Epithelial cell of proximal tubule (primary cell): Measurements from ENCODE around the gene UXS1. TPM values are rescaled to one million over a fixed set of nuclear protein-coding genes. Genes with fewer than 3 reads are reported as not detected.
"Not testable (repeated sequence)": the region's sequence is repeated elsewhere in the genome, so short reads cannot be mapped to it uniquely, and the experiment has no call there.

Experiments
- DNase-seq: peaks from one replicate; pipeline ENCODE4 v3.0.0-alpha.2; 2011; ENCODE audit warnings: low read depth
- H3K4me3 ChIP-seq: 2 replicates; pipeline ENCODE4 v1.5.1; 2011; ENCODE audit warnings: low read depth, mild to moderate bottlenecking, low read length
- CTCF ChIP-seq: conservative IDR thresholded peaks from 2 replicates; pipeline ENCODE4 v1.5.1; 2012; ENCODE audit warnings: low read depth, mild to moderate bottlenecking, low read length
- total RNA-seq: library from RNA; depleted of rRNA; stranded (reverse); fragments of >200 nt; gene quantifications from 2 replicates; pipeline ENCODE4 v1.2.3, GENCODE V29; 2015

UXS1 gene
- 79.7 and 128 TPM in 2 replicates for total RNA-seq

GRCh38 chr2:106193977-106194778 is at the start of gene UXS1:
Gene UXS1 (minus strand): TSS chr2:106194301. CDS start chr2:106194241, 60 bp downstream.
- H3K4me3 ChIP-seq: peak within 1 kb of the TSS; percentile 90
- TF ChIP-seq CTCF: no peak
- DNase-seq: peak; percentile 71

GRCh38 chr2:106239491-106239890 is 45.4 kb upstream of the UXS1 start:
- H3K4me3 ChIP-seq, DNase-seq: not testable (repeated sequence)

- H3K4me3 ChIP-seq, DNase-seq: not testable (repeated sequence)
Measured at GRCh38 chr2:106235392-106235791, 41.3 kb upstream of the UXS1 start.

- no peak for TF ChIP-seq CTCF
- no peak for DNase-seq
- H3K4me3 ChIP-seq: no peak overlapping the region
Measured at GRCh38 chr2:106233350-106233706, 39.2 kb upstream of the UXS1 start.

- TF ChIP-seq CTCF: no peak
- no peak overlapping the region for H3K4me3 ChIP-seq
- DNase-seq: no peak
Measured at GRCh38 chr2:106232638-106233349, 38.7 kb upstream of the UXS1 start.

- no peak overlapping the region for H3K4me3 ChIP-seq
- no peak for TF ChIP-seq CTCF
- DNase-seq: no peak
Measured at GRCh38 chr2:106223347-106223746, 29.2 kb upstream of the UXS1 start.

GRCh38 chr2:106222057-106222456 is 28.0 kb upstream of the UXS1 start:
- DNase-seq, H3K4me3 ChIP-seq: not testable (repeated sequence)

- H3K4me3 ChIP-seq: no peak overlapping the region
- DNase-seq: no peak
- no peak for TF ChIP-seq CTCF
Measured at GRCh38 chr2:106219813-106220212, 25.7 kb upstream of the UXS1 start.

GRCh38 chr2:106219157-106219556 is 25.1 kb upstream of the UXS1 start:
- not testable (repeated sequence) for H3K4me3 ChIP-seq, DNase-seq
